Lung (tissue), 12 donors: Measurements from ENCODE around the gene SPG7. TPM values are rescaled to one million over a fixed set of nuclear protein-coding genes. Genes with fewer than 3 reads are reported as not detected.

Experiments used
- ATAC-seq: fragments of 200-7000 bp; cut with Tn5 transposase; one replicate; pipeline ENCODE4 v1.9.1; 2020; ENCODE audit warnings: moderate number of reproducible peaks; ENCODE audit not compliant: insufficient read depth, low FRiP score
- DNase-seq, 3 donors: peaks; one replicate each; pipeline ENCODE4 v3.0.0-alpha.2; 2013 to 2017
- H3K27ac ChIP-seq, 2 donors: one replicate each; pipeline ENCODE4 v1.5.1; 2013; ENCODE audit warnings: mild to moderate bottlenecking in 2 of 2, moderate library complexity in 2 of 2, control low read depth in 1 of 2, inconsistent platforms in 1 of 2, low read depth in 1 of 2, low read length in 1 of 2
- H3K27me3 ChIP-seq, 3 donors: one replicate each; pipeline ENCODE4 v1.5.1; 2013; ENCODE audit warnings: low read length in 2 of 3; ENCODE audit not compliant: control insufficient read depth in 3 of 3, insufficient read depth in 3 of 3
- H3K36me3 ChIP-seq, 4 donors: one replicate each; pipeline ENCODE4 v1.5.1; 2013; ENCODE audit warnings: low read length in 4 of 4, mild to moderate bottlenecking in 1 of 4, moderate library complexity in 1 of 4; ENCODE audit not compliant: control insufficient read depth in 4 of 4, insufficient read depth in 4 of 4
- H3K4me1 ChIP-seq, 5 donors: one replicate each; pipeline ENCODE4 v1.5.1; 2013; ENCODE audit warnings: low read length in 5 of 5, mild to moderate bottlenecking in 2 of 5, moderate library complexity in 1 of 5; ENCODE audit not compliant: control insufficient read depth in 5 of 5, insufficient read depth in 5 of 5
- H3K4me3 ChIP-seq: one replicate; pipeline ENCODE4 v1.5.1; 2013; ENCODE audit warnings: mild to moderate bottlenecking, control low read depth, moderate library complexity
- H3K9ac ChIP-seq, 2 donors: one replicate each; pipeline ENCODE4 v1.5.1; 2013; ENCODE audit warnings: low read length in 2 of 2, control low read depth in 1 of 2; ENCODE audit not compliant: insufficient read depth in 1 of 2
- H3K9me3 ChIP-seq, 4 donors: one replicate each; pipeline ENCODE4 v1.5.1; 2013; ENCODE audit warnings: low read length in 3 of 4, mild to moderate bottlenecking in 1 of 4, moderate library complexity in 1 of 4; ENCODE audit not compliant: control insufficient read depth in 4 of 4, insufficient read depth in 3 of 4
- CTCF ChIP-seq: IDR thresholded peaks from 2 replicates; pipeline ENCODE4 v1.5.1; 2012; ENCODE audit warnings: mild to moderate bottlenecking; ENCODE audit errors: control extremely low read depth, extremely low read depth
- WGBS, 2 donors: extraction: QIAGEN DNeasy Blood & Tissue Kit; methylation state at CpG; one replicate each; pipeline ENCODE4 v1.1.7; 2013; 5-methylcytosine and 5-hydroxymethylcytosine counted together
- polyA plus RNA-seq, 2 donors: library from polyadenylated mRNA; stranded (reverse); fragments of 200-250 nt; gene quantifications; one replicate each; pipeline ENCODE4 v1.2.1, GENCODE V29; 2013
- total RNA-seq, 2 donors: library from RNA; depleted of rRNA in 1 of 2; stranded (reverse); fragments of >200 nt in 1 of 2; gene quantifications; one replicate each; pipeline ENCODE4 v1.2.1, GENCODE V29; 2014 to 2021
- donor health status: control.
- donor health status: control.
- donor health status: Bipolar disorder and iron deficiency.
- donor health status: healthy.
- donor health status: DM: yes; HTN: yes; CAD: no.

The SPG7 gene
- total and polyA plus RNA-seq, 4 donors = 59.0 to 114 (median 95.4) TPM

DNA sequence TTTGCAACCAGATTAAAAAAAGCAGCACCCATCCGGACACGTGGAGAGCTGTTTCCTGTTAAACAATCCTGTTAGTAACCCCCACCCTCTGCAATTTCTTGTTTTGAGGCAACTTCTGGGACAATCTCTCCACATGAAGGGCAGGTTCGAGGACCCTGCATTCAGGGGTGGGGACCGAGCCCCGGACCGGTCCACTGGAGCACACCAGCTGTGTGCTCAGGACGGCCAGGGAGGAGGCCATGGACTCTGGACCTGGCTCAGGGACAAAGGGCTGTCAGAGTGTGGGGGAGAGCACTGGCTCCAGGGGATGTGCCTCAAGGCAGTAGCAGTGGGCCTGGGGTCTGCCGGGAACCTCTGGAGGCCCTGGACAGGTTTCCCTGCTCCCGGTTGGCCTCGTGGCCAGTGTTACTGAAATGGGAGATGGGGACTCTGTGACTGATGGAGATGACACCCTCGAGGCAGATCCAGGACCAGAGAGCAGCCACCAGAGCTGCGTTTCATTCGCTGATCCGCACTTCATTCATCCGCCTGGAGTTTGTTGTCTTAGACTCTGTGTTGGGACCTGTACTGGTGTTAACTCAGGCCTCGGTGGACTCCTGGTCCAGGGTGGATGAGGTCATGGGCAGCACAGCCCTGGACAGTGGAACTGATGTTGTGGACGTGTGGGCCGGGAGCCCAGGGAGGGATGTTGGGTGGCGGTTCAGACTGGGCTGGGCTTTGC, 64.4 kb downstream of the SPG7 start:
- ATAC-seq = no peak
- DNase-seq = no peak
- peaks cover 4 to 40% (median 5%) of the 10 kb centered on the region in 3 donors for H3K27me3 ChIP-seq

DNA sequence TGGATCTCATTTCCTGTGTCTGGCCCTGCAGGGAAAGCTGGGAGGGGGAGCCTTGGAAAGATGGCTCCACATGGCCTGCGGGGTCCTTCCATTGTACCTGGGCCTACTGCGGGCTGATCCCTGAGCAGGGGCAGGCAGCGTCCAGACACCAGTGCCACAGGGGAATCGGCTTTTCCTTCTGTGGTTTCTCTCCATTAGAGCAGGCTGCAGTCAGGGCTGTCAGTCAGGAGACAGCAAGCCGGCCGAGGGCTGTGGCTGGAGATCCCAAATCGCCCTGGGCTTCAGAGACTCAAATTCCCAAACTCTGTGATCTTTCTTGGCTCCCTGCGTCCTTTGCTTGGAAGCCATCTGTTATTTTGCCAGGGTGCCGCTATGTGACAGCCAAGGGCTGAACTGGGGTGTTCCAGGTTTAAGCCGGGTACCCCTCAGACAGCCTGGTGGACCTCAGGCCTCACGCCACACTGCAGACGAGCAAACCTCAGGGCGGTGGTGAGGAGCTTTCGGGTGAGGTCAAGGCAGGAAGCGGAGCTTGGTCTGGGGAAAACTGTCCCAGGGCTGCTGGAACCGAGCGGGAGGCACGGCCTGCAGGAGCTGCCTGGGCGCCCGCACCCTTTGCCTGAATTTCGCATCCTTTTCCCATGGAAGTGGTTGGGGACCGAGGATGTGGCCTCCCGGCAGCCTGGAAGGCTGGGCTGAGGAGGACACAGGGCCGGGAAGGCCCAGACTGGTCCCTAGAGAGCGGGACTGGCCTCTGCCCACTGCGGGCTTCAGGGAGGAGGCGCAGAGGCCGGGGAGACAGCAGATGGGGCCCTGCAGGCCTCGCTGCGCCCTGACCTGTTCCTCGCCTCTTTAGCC, 65.8 kb downstream of the SPG7 start:
- WGBS, 2 donors = 74 to 85% methylated on average over 31 of the region's 31 CpGs
- Histone ChIP-seq H3K4me1 (peaks cover 0 to 21% (median 6%) of the 10 kb centered on the region in 5 donors), H3K36me3 (no peaks in the 10 kb centered on the region), H3K9ac (no peak overlapping the region), H3K9me3 (no peaks in the 10 kb centered on the region), H3K27ac (no peak overlapping the region), H3K27me3 (peaks cover 4 to 39% (median 5%) of the 10 kb centered on the region in 3 donors), H3K4me3 (no peak overlapping the region)
- no peak for TF ChIP-seq CTCF
- no peak for DNase-seq
- ATAC-seq = no peak

More for the DNA sequence above, 64.4 kb downstream of the SPG7 start:
- TF ChIP-seq CTCF = no peak
- H3K9me3 ChIP-seq = no peaks in the 10 kb centered on the region
- 70% methylated on average over 19 of the region's 19 CpGs for WGBS, 2 donors
- no peak overlapping the region for H3K4me3 ChIP-seq
- H3K4me1 ChIP-seq = peaks cover 0 to 21% (median 6%) of the 10 kb centered on the region in 5 donors
- no peak overlapping the region for H3K9ac ChIP-seq
- H3K27ac ChIP-seq = no peak overlapping the region
- no peaks in the 10 kb centered on the region for H3K36me3 ChIP-seq

GRCh38 chr16:89574681-89575246, 66.6 kb downstream of the SPG7 start:
- Histone ChIP-seq H3K9ac (no peak overlapping the region), H3K4me3 (no peak overlapping the region), H3K36me3 (no peaks in the 10 kb centered on the region), H3K9me3 (no peaks in the 10 kb centered on the region), H3K27me3 (peaks cover 4 to 36% (median 5%) of the 10 kb centered on the region in 3 donors), H3K27ac (no peak overlapping the region), H3K4me1 (peaks cover 0 to 21% (median 6%) of the 10 kb centered on the region in 5 donors)
- WGBS, 2 donors = 2 to 10% methylated on average over 35 to 55 of the region's 55 CpGs
- peak; percentile 36 to 65 (median 49) for DNase-seq
- TF ChIP-seq CTCF = peak; percentile 39
- peak; percentile 58 for ATAC-seq
